NCI-H226 (cell line): ENCODE measurements around the gene LTBP4.
"Not testable (repeated sequence)": the region's sequence is repeated elsewhere in the genome, so short reads cannot be mapped to it uniquely, and the experiment has no call there.

Experiments used
- DNase-seq: peaks from one replicate; pipeline ENCODE4 v3.0.0-alpha.2; 2015

LTBP4 gene

DNA sequence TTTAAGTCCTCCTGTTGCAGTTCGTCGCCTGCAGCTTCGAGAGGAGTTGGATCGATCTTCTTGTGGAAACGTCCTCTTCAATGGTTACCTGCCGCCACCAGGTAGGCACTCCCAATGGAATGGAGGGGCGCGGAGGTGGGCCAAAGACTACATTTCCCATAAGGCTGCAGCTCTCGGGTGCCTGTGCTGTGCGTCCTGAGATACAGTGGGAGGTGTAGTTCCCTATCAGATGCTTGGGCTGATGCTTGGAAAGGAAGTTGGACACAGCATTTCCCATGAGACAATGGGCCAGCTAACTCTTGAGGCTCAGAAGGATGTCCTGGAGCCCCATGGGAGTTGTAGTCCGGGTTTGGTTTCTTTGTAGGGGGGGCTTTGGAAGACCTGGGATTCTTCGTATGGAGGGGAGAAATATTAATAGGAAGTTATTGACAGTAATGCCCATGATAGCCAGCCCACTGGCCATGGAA lies 22.7 kb upstream of the LTBP4 start:
- no peak for DNase-seq

DNA sequence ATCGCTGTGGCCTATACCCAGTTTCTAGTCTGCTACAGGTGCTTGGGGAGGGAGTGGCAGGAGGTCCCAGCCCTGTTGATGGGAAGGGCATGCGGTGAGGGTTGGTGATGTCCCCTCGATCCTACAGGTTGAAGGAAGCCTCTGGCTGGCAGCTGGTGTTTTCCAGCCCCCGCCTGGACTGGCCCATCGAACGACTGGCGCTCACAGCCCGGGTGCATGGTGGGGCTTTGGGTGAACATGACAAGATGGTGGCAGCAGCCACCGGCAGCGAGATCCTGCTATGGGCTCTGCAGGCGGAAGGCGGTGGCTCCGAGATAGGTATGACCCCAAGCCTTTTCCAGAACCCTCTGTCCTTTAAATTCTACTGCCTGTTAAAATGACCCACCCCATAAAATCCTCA lies 20.6 kb upstream of the LTBP4 start:
- no peak for DNase-seq

DNA sequence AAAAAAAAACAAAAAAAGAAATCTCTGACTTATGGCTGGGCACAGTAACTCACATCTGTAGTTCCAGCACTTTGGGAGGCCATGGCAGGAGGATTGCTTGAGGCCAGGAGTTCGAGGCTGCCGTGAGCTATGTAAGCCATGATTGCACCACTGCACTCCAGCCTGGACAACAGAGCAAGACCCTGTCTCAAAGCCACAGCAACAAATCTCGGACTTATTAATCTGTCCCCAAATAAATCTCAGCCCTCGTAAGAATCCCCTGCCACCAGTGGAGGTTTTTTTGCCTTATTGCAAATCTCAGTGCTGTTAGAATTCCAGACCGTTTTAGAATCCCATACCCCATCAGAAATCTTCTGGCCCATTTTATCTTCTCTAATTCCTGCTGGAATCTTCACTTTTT lies 19.6 kb upstream of the LTBP4 start:
- DNase-seq, result no peak

DNA sequence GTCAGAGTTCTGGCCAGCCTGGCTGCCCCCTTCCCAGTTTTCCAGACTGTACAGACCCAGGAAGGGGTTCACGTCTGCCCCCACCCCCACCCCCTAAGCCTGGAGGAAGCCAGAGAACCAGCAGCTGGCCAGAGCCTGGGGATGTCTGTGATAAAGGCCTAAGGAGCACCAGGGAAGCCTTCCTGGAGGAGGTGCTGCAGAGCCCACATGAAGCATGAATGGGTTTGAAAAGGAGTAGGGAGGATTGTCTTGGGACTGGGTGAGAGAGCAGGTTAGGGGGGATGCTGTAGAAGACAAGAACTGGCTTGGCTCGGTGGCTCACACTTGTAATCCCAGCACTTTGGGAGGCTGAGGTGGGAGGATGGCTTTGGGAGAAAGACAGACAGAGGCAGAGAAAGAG lies 18.7 kb upstream of the LTBP4 start:
- no peak for DNase-seq

DNA sequence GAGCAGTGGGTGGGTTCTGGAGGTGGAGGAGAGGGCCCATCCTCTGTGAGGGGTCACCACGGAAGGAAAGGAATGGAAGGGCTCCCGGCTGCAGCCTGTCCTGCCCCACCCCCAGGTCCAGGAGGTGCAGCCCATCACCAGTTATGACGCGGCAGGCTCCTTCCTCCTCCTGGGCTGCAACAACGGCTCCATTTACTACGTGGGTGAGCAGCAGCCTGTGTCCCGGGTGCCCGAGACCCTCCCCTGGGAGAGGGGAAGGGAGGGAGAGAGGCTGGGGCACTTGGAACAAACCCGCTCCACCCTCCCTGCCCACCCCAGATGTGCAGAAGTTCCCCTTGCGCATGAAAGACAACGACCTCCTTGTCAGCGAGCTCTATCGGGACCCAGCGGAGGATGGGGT lies 17.9 kb upstream of the LTBP4 start:
- DNase-seq, result no peak

DNA sequence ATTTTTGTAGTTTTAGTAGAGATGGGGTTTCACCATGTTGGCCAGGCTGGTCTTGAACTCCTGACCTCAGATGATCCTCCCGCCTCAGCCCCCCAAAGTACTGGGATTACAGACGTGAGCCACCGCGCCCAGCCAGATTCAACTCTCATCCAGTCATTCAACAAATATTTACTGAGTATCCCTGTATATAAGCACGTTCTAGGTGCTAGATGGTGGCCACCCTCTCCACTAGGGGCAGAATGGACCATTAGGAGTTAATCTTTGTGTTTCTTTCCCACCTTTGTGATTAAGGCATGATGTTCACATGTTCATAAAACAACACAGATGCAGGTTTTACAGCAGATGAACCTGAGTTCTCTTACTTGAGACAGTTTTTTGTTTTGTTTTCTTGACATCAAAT lies 17.2 kb upstream of the LTBP4 start:
- DNase-seq, result no peak

DNA sequence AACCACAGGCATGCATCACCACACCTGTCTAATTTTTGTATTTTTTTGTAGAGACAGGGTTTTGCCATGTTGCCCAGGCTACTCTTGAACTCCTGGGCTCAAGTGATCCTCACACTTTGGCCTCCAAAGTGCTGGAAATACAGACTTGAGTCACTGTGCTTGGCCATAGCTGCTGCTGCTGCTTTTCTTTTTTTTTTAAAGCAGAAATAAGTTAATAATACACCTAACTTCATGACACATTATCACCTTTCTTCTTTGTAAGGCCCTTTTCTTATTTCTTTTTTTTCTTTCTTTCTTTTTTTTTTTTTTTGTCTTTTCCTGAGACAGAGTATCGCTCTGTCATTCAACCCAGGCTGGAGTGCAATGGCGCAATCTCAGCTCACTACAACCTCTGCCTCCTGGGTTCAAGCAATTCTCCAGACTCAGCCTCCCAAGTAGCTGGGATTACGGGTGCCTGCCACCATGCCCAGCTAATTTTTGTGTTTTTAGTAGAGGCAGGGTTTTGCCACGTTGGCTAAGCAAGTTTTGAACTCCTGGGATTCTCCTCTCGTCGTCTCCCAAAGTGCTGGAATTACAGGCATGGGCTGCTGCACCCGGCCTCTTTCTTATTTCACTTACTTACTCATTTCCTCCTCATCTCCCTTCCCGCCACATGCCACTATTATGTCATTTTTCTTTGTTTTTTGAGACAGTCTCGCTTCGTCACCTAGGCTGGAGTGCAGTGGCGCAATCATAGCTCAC lies 15.8 kb upstream of the LTBP4 start:
- DNase-seq, result no peak

DNA sequence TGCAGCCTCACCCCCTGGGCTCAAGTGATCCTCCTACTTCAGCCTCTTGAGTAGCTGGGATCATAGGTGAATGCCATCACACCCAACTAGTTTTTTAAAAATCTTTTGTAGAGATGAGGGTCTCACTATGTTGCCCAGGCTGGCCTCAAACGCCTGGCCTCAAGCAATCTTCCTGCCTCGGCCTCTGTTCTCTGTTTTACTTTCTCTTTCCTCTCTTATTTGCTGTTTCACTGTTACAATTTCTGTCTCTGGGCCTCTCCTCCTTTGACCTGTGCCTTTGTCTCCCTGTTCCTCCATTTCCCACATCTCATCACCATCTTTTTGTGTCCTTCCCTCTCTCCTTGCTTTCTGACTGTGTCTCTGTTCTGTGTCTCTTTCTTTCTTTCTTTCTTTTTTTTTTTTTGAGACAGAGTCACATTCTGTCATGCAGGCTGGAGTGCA lies 15.2 kb upstream of the LTBP4 start:
- no peak for DNase-seq

DNA sequence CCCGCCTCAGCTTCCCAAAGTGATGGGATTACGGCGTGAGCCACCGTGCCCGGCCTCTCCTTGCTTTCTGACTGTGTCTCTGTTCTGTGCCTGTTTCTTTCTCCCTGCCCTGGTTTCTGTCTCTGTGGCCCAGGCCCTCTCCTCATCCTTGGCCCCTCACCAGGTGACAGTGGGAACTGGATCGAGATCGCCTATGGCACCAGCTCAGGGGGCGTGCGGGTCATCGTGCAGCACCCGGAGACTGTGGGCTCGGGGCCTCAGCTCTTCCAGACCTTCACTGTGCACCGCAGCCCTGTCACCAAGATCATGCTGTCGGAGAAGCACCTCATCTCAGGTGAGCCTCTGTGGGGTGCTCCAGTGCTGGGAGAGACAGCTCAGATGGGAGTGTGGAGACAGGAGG lies 14.6 kb upstream of the LTBP4 start:
- no peak for DNase-seq

DNA sequence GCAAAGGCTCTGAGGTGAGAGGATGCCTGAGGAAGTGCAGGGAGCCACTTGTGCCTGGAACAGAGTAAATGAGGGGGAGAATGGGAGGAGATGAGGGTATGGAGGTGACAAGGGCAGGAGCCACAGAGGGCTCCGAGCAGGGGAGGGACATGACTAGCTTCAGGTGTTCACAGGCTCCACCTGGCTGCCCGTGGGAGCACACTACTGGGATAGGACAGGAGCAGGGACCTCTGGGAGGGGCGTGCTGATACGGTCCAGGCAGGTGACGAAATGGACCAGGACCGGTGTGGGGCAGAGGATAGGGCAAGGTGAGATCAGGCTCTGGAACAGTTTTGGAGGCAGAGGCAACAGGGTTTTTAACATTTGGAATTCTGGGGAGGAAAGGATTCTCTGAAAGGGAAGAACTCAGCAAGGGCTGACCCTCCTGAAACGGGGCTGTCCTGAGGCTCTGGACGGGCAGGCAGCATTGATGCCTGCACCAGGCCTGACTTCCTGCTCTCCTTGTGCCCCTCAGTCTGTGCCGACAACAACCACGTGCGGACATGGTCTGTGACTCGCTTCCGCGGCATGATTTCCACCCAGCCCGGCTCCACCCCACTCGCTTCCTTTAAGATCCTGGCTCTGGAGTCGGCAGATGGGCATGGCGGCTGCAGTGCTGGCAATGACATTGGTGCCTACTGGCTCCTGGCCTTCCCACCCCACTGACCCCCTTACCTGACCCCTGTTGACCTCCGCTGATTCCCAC lies 12.9 kb upstream of the LTBP4 start:
- DNase-seq, result peak; percentile 71

DNA sequence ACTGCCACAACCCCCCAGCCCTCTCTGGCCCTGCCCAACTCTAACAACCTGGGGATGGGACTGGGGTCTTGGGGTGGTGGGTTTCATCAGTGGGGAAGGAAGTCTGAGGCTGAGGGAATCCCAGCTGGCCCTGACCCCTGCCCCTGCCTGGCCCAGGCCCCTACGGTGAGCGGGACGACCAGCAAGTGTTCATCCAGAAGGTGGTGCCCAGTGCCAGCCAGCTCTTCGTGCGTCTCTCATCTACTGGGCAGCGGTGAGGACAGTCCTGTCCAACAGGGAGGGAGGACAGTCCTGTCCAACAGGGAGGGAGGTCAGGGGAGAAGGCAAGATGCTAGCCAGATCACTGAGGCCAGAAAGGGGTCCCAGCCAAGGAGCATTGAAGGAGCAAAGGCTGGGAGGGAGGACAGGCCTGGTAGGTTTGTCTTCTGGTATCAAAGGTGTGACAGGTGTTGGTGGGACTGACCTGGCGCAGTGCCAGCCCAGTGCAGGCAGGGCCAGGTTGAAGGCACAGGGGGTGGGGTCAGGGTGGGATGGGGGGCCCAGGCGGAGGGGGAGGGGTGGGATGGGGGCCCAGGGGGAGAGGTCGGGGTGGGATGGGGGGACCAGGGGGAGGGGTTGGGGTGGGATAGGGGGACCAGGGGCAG lies 12.1 kb upstream of the LTBP4 start:
- DNase-seq, result no peak

DNA sequence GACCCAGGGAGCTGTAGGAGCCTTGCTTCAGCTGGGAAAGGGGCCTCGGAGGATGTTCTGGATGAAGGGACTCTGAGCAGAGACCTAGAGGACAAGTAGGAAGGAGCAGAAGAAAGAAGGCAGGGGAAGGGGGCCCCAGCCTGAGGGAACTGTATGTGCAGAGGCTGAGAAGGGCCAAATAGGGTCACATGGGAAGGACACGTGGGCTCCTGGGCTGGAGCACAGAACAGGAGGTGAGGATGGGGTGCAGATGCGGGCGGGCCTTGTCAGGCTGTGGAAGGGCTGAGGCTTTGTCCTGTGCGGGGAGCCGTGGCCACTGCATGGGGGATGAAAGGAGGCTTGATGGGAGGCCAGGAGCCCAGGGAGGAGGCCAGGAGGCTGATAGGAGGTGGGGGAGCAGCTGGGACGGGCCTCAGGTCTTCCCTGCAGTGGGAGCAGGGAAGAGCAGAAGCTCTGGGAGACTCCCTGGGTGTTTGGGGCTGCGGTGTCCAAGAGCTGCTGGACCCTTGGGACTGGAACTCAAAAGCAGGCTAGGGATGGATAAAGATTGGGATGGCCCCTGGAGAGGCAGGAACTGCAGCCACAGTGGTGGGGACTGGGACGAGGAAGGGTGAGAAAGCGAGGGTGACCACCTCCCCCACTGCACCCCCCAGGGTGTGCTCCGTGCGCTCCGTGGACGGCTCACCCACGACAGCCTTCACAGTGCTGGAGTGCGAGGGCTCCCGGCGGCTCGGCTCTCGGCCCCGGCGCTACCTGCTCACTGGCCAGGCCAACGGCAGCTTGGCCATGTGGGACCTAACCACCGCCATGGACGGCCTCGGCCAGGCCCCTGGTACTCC lies 11.4 kb upstream of the LTBP4 start:
- no peak for DNase-seq

DNA sequence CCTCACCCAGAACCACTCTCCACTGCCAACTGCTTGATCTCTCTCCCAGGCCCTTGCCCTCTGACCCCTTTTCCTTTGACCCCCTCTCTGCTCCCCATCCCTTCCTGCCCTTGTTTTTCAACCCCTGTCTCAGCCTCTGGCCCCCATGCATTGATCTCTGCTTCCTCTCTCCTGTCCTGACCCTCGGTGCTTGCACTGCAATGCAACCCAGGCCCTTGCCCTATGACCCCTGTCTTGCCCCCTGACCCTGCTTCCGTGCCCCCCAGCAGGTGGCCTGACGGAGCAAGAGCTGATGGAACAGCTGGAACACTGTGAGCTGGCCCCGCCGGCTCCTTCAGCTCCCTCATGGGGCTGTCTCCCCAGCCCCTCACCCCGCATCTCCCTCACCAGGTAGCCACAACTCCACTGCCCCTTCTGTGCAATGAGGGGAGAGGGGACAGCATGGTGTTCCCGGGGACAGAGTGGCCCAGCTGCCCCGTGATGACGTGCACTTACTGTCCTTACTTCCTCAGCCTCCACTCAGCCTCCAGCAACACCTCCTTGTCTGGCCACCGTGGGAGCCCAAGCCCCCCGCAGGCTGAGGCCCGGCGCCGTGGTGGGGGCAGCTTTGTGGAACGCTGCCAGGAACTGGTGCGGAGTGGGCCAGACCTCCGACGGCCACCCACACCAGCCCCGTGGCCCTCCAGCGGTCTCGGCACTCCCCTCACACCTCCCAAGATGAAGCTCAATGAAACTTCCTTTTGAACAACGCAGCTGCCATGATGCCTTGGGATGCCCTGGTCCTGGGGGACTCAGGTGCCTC lies 10.5 kb upstream of the LTBP4 start:
- DNase-seq, result no peak

DNA sequence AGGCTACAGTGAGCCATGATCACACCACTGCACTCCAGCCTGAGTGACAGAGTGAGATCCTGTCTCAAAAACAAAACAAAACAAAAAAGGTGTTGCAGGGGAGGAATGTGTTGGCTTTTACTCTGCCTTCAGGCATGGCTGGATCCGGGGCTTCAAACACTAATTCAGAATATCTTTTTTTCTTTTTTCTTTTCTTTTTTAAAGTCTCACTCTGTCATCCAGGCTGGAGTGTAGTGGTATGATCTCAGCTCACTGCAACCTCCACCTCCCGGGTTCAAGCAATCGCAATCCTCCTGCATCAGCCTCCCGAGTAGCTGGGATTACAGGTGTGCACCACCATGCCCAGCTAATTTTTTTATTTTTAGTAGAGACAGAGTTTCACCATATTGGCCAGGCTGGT lies 9.4 kb upstream of the LTBP4 start:
- DNase-seq, result not testable (repeated sequence)

DNA sequence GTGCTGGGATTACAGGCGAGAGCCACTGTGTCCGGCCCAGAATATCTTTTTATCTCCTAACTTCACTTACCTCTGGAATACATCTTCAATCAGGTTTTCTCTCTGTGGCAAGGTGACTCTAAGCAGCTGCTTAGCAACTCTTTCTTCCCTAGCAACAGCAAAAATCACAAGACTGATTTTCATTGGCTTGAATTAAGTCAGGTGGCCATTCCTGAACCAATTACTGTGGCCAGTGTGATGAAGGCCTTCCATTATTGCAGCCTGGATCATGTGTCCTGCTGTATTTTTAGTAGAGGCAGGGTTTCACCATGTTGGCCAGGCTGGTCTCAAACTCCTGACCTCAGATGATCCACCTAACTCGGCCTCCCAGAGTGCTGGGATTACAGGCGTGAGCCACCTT lies 9.0 kb upstream of the LTBP4 start:
- peak; percentile 26 for DNase-seq

DNA sequence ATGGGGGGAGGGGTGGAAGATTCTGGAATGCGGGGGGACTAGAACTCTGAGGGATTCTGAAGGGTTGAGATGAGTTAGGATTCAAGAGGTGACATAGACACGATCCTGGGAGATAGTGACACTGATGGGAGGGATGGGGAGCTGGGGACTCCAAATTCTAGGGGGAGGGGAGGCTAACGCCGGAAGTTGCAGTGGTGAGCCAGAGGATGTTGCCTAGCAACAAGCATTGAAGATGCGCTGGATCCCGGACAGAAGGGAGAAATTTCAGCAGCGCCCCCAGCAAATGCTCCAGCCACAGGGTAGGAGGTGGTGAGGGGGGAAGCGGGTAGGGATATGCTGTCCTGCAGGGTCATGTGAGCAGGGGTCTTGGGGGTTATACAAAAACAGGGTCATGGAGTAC lies 6.9 kb upstream of the LTBP4 start:
- DNase-seq, result no peak

DNA sequence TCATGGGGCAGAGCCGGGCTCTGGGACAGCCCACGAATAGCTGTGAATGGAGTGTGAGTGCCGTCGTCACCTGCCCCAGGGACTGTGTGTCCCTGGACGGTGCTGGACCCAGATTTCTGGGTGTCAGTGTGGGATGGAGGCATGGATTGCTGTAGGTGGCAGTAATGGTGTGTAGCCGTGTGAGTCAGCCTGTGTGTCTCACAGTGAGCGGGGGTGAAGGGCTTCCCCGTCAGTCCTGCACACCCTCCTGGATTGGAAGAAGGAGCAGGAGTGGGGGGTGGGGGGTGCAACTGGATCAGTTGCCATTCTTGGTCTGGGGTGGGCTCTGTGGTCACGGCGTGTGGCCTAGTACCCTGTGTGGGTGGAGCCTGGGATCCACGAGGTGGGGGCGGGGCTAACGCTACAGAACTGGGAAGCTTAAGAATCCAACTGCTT lies 6.5 kb upstream of the LTBP4 start:
- DNase-seq, result peak; percentile 49

DNA sequence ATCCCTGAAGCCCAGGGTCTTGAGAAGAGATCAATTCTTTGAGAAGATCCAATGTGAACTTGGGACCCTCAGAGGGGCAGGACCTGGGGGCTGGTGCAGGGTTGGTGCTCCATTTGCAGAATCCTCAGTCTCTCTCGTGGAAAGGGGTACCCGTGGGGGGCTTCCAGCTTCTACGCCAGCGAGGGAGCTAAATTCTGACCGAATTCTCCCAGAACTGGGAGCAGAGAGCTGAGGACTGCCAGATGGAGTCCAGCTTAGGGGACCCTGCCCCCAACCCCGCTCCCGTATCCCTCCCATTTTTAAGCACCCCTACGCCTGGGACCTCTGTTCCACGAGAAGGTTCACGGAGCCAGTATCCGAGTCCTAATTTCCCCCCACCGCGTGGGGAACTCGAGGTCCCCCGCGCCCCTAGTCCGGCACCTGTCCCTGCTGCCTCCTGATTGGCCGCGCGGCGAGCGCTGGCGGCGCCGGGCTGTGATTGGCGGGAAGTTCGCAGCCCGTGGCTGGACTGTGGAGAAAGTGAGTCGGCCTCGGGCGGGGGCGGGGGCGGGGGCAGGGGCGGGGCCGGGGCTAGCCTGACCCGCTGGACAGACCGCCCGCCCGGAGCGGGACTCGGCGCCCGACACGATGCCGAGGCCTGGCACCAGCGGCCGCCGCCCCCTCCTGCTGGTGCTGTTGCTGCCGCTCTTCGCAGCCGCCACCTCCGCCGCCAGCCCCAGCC lies 4.4 kb upstream of the LTBP4 start:
- DNase-seq, result peak; percentile 64

DNA sequence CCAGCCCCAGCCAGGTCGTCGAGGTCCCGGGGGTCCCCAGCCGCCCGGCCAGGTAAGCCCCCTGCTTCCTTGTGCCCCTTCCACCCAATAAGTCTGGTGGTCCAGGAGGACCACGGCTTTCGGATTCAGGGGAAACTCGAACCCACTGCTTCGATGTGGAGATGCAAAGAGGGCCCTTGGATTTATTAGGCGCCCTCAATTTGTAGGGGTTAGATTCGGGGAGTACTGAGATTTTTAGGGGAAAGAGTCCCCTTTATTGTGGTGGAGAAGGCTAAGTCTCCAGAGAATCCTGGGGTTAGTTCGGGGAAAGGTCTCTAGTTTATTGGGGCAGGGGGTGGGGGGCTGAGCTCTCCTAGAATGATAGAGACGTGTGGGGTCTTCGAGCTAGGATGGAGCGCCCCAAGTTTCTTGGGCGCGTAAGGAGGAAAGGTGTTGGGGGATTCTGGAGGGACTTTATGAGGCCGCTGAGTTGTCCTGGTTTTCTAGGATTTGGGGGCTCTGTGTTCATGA lies 3.8 kb upstream of the LTBP4 start:
- no peak for DNase-seq

DNA sequence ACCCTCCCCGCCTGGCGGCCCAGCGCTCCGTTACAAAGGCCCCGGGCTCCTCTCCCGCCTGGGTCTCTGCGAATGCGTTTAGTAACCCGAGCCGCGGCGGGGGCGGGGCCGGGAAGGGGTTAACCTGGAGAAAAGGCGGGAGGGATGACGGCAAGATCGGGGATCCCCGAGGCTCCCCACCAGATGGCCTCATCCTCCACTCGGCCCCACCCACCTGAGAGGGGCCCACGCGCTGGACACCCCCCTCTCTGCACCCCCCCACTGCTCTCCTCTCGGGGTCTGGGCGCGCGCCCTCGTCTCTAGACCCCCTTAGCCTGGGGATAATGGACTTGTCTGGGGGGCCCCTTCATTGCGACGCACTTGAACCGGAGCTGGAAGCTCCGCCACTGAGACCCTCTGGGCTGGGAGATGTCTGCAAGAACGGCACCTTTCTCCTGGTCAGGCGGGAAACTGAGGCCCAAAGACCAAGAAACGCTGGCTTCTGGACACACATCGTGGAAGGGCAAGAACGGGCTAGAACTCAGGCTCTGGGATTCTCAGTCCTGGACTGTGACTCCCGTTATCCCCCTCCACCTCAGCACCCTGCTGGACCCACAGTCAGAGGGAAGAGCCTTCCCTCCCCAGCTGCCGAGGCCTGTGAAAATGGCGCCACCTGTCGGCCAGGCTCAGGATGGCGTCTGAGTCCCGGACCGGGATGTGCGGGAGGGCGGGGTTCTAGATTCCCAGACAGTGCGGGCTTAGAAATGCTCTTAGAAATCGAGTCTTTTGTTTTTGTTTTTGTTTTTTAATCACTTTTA lies 2.9 kb upstream of the LTBP4 start:
- peak; percentile 80 for DNase-seq
